HEK293T (cell line): ENCODE data around the gene ZBTB40.

Source experiments
- ARNT ChIP-seq: fragments of 450-650 bp; IDR thresholded peaks from 2 replicates; pipeline ENCODE4 v1.6.1; 2017; ENCODE audit warnings: mild to moderate bottlenecking
- BHLHE40 ChIP-seq: fragments of 450-650 bp; IDR thresholded peaks from 2 replicates; pipeline ENCODE4 v1.6.1; 2016; ENCODE audit warnings: mild to moderate bottlenecking, moderate library complexity, borderline replicate concordance
- ELF4 ChIP-seq: fragments of 450-650 bp; IDR thresholded peaks from 2 replicates; pipeline ENCODE4 v1.6.1; 2017; ENCODE audit warnings: antibody characterized with exemption
- FOXA1 ChIP-seq: fragments of 450-650 bp; IDR thresholded peaks from 2 replicates; pipeline ENCODE4 v1.6.1; 2016; ENCODE audit warnings: mild to moderate bottlenecking
- FOXK2 ChIP-seq: fragments of 450-650 bp; IDR thresholded peaks from 2 replicates; pipeline ENCODE4 v1.6.1; 2016; ENCODE audit warnings: mild to moderate bottlenecking
- FOXM1 ChIP-seq: fragments of 450-650 bp; IDR thresholded peaks from 2 replicates; pipeline ENCODE4 v1.6.1; 2017; ENCODE audit warnings: mild to moderate bottlenecking, borderline replicate concordance
- HDGF ChIP-seq: fragments of 450-650 bp; IDR thresholded peaks from 2 replicates; pipeline ENCODE4 v1.6.1; 2017; ENCODE audit warnings: antibody characterized with exemption, borderline replicate concordance
- L3MBTL2 ChIP-seq: fragments of 450-650 bp; conservative IDR thresholded peaks from 2 replicates; pipeline ENCODE4 v1.6.1; 2016; ENCODE audit warnings: mild to moderate bottlenecking
- LEF1 ChIP-seq: fragments of 450-650 bp; IDR thresholded peaks from 2 replicates; pipeline ENCODE4 v1.6.1; 2017; ENCODE audit warnings: mild to moderate bottlenecking, borderline replicate concordance
- NFRKB ChIP-seq: fragments of 450-650 bp; IDR thresholded peaks from 2 replicates; pipeline ENCODE4 v1.6.1; 2016; ENCODE audit warnings: mild to moderate bottlenecking, moderate library complexity
- SP1 ChIP-seq: fragments of 450-650 bp; IDR thresholded peaks from 2 replicates; pipeline ENCODE4 v1.6.1; 2017
- SUZ12 ChIP-seq: fragments of 450-650 bp; IDR thresholded peaks from 2 replicates; pipeline ENCODE4 v1.6.1; 2016; ENCODE audit warnings: mild to moderate bottlenecking
- TARDBP ChIP-seq: fragments of 450-650 bp; IDR thresholded peaks from 2 replicates; pipeline ENCODE4 v1.6.1; 2016
- ZNF384 ChIP-seq: fragments of 450-650 bp; IDR thresholded peaks from 2 replicates; pipeline ENCODE4 v1.6.1; 2016

- no peak for TF ChIP-seq FOXM1
- TF ChIP-seq SP1 = no peak
- TF ChIP-seq ELF4 = no peak
- TF ChIP-seq L3MBTL2 = no peak
- no peak for TF ChIP-seq SUZ12
- no peak for TF ChIP-seq ARNT
- no peak for TF ChIP-seq FOXA1
- no peak for TF ChIP-seq BHLHE40
- no peak for TF ChIP-seq HDGF
- no peak for TF ChIP-seq FOXK2
- no peak for TF ChIP-seq NFRKB
- no peak for TF ChIP-seq ZNF384
- TF ChIP-seq TARDBP = no peak
- no peak for TF ChIP-seq LEF1
These were observed 22.3 kb downstream of the ZBTB40 start for GRCh38 chr1:22473952-22474351.
